ENCODE measurements around the gene JPH3.

JPH3 gene

GRCh38 chr16:87602001-87602775 lies at the start of gene JPH3:
Gene JPH3, plus strand, starts transcription at chr16:87602508. Its CDS starts 639 bp downstream, at chr16:87603147.
- no peak for DNase-seq (ENCODE audit: low read depth in 3 of 3, low spot score in 1 of 3)

- no peak for DNase-seq (ENCODE audit: low read depth in 3 of 3, low spot score in 1 of 3)
Observed at GRCh38 chr16:87552772-87553573, 49.3 kb upstream of the JPH3 start.

- DNase-seq (ENCODE audit: low read depth in 3 of 3, low spot score in 1 of 3): no peak
Observed at GRCh38 chr16:87554754-87555427, 47.4 kb upstream of the JPH3 start.

GRCh38 chr16:87555647-87556046 lies 46.7 kb upstream of the JPH3 start:
- DNase-seq (ENCODE audit: low read depth in 3 of 3, low spot score in 1 of 3): no peak

- DNase-seq (ENCODE audit: low read depth in 3 of 3, low spot score in 1 of 3): no peak
Observed at GRCh38 chr16:87556941-87557459, 45.3 kb upstream of the JPH3 start.

- DNase-seq (ENCODE audit: low read depth in 3 of 3, low spot score in 1 of 3): no peak
Observed at GRCh38 chr16:87558682-87559081, 43.6 kb upstream of the JPH3 start.

GRCh38 chr16:87559945-87560344 lies 42.4 kb upstream of the JPH3 start:
- DNase-seq (ENCODE audit: low read depth in 3 of 3, low spot score in 1 of 3): no peak

- DNase-seq (ENCODE audit: low read depth in 3 of 3, low spot score in 1 of 3): no peak
Observed at GRCh38 chr16:87560428-87561199, 41.7 kb upstream of the JPH3 start.

GRCh38 chr16:87561200-87562105 lies 40.9 kb upstream of the JPH3 start:
- no peak for DNase-seq (ENCODE audit: low read depth in 3 of 3, low spot score in 1 of 3)

- DNase-seq (ENCODE audit: low read depth in 3 of 3, low spot score in 1 of 3): no peak
Observed at GRCh38 chr16:87562201-87562600, 40.1 kb upstream of the JPH3 start.

- DNase-seq (ENCODE audit: low read depth in 3 of 3, low spot score in 1 of 3): no peak
Observed at GRCh38 chr16:87563022-87563421, 39.3 kb upstream of the JPH3 start.

- DNase-seq (ENCODE audit: low read depth in 3 of 3, low spot score in 1 of 3): no peak
Observed at GRCh38 chr16:87563714-87564523, 38.4 kb upstream of the JPH3 start.

- no peak for DNase-seq (ENCODE audit: low read depth in 3 of 3, low spot score in 1 of 3)
Observed at GRCh38 chr16:87564524-87564778, 37.9 kb upstream of the JPH3 start.

GRCh38 chr16:87569601-87570571 lies 32.4 kb upstream of the JPH3 start:
- no peak for DNase-seq (ENCODE audit: low read depth in 3 of 3, low spot score in 1 of 3)

GRCh38 chr16:87570572-87570937 lies 31.8 kb upstream of the JPH3 start:
- no peak for DNase-seq (ENCODE audit: low read depth in 3 of 3, low spot score in 1 of 3)

- no peak for DNase-seq (ENCODE audit: low read depth in 3 of 3, low spot score in 1 of 3)
Observed at GRCh38 chr16:87570938-87571867, 31.1 kb upstream of the JPH3 start.

GRCh38 chr16:87571868-87572244 lies 30.5 kb upstream of the JPH3 start:
- DNase-seq (ENCODE audit: low read depth in 3 of 3, low spot score in 1 of 3): no peak

Measured in stimulated activated CD4-positive, alpha-beta T cell treated with anti-CD3 and anti-CD28 coated beads, TNF-alpha, amount 100 ng/mL, for 1 hour (primary cell).